ENCODE measurements around the gene TBC1D4.
"Not testable (repeated sequence)": the region's sequence is repeated elsewhere in the genome, so short reads cannot be mapped to it uniquely, and the experiment has no call there.

GRCh38 chr13:75306967-75307366 is 175.0 kb downstream of the TBC1D4 start:
- TF ChIP-seq CTCF (IDR thresholded peaks at IDR 0.05 in 8 of 11, conservative IDR thresholded peaks at IDR 0.05 in 3 of 11); POLR2AphosphoS5 (IDR thresholded peaks at IDR 0.05): not testable (repeated sequence)
